GM23248 (cell line): ENCODE data around the gene MZB1.
"Not testable (repeated sequence)": the region's sequence is repeated elsewhere in the genome, so short reads cannot be mapped to it uniquely, and the experiment has no call there.

Experiments
- EZH2 ChIP-seq: fragments of 200-600 bp; sonication (generic); IDR thresholded peaks from 2 replicates; pipeline ENCODE4 v1.6.1; 2018; ENCODE audit warnings: antibody characterized with exemption, mild to moderate bottlenecking; ENCODE audit not compliant: insufficient read depth, poor library complexity, severe bottlenecking
- EZH2phosphoT487 ChIP-seq: fragments of 200-600 bp; sonication (generic); IDR thresholded peaks from 2 replicates; pipeline ENCODE4 v1.6.1; 2018; ENCODE audit warnings: antibody characterized with exemption, moderate library complexity, mild to moderate bottlenecking, low read depth; ENCODE audit not compliant: insufficient read depth

- TF ChIP-seq EZH2phosphoT487, EZH2: not testable (repeated sequence)
Observed at GRCh38 chr5:139409116-139409515, 19.4 kb upstream of the MZB1 start.
